A549 treated with dexamethasone at 1 μM for 4 hours (cell line): ENCODE results near the gene MAP2K3. TPM values are rescaled to one million over a fixed set of nuclear protein-coding genes. Genes with fewer than 3 reads are reported as not detected.

Source experiments
- total RNA-seq: library from RNA; stranded (reverse); fragments of 200-300 nt; extraction: Qiagen RNA extraction; gene quantifications from 5 replicates; pipeline ENCODE4 v1.2.3, GENCODE V29; 2022

The MAP2K3 gene
- 84.7 to 107 TPM (median 93.0 TPM) in 5 replicates for total RNA-seq

DNA sequence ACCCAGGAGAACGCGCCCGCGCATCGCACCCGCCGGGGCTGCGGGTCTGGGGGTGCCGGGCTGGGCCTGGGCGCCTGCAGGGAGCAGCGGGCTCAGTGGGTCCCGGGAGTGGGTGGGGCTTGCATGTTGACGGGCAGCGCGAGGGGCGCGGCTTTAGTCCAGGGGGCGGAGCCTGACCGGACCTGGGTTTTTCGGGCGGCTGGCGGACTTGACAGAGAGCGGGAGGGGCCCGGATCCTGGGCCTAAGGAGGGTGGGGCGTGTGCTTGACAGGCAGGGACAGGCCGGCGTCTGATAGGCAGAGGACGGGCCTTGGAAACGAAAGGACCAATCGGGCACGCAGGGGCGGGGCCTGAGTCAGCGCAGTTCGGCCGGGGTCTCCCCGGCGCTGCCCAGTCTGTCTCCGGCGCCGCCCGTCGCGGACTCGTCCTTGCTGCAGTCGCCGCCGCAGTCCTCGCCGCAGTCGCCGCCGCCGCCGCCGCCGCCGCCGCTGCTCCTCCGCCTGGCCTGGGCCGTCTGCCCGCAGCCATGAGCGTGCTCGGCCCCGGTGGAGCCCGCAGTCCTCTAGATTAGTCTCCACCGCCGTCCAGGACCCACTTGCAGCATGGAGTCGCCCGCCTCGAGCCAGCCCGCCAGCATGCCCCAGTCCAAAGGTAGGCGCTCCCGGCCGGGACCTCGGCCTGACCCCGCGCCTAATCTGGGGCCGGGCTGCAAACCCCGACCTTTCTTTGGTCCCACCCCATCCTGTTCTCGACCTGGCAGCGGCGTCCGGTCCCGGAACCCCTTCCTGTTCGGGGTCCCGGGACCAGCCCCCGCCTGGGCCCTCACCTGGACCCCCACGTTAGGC, at the start of gene MAP2K3:
TSS of gene MAP2K3 (plus strand) at position 393 of the 845 bp plus-strand sequence. CDS start at position 603, 210 bp downstream.

DNA sequence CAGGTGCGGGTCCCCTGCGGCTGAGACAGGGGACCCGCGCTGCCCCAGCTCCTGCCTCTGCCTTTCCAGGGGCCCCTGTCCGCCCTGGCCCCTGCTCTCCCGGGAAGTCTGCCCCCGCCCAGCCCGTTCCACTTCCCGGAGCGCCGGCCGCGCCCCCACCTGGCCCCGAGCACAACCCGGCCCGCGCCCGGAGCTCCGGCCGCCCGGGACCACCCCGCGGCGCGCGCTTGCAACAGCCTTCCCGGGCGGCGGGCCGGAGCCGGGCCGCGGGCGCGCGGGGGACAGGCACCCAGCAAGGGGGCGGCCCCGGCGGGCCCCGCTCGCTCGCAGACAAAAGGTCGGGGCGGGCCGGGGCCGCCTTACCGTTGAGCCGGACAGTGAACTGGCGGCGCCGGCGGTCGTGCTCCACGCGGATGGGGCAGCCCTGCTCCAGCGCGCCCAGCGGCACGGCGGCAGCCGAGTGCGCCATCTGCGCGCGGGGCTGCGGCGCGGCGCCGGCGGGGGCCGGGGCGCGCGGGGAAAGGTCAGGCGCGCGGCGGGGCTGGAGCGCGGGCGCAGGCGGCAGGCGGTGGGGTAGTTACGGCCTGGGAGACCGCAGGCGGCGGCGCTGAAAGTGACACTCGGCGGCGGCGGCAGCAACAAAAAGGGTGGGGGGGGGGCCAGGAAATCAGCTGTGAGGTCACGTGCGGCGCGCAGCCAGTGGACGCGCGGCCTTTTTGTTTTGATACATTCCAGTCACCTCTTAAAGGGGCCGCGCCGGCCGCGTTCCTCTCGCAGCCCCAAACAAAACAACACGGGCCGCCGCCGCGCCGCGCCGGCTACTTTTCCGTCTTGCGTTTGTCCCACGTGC, 31.5 kb upstream of the MAP2K3 start, which contains the start of gene NATD1:
TSS of gene NATD1 (minus strand) at position 615 of the 850 bp plus-strand sequence. CDS start at position 469, 146 bp downstream.

Other genes with a start within 250 kb of the MAP2K3 start
- gene USP22, start 241.7 kb upstream of the MAP2K3 start, total RNA-seq, result 111 to 150 TPM (median 146 TPM) in 5 replicates
- gene DHRS7B, start 157.7 kb upstream of the MAP2K3 start, total RNA-seq, result 19.3 to 23.7 TPM (median 20.4 TPM) in 5 replicates
- 57.5 to 76.9 TPM (median 66.6 TPM) in 5 replicates for gene TMEM11, start 70.5 kb upstream of the MAP2K3 start, total RNA-seq
- 2.6 to 4.4 TPM (median 3.5 TPM) in 5 replicates for gene NATD1, start 31.3 kb upstream of the MAP2K3 start, total RNA-seq
- gene KCNJ12, start 91.6 kb downstream of the MAP2K3 start, total RNA-seq, result 1.5 to 2.1 TPM (median 1.9 TPM) in 5 replicates